Gastrocnemius medialis (tissue), 4 donors: Measurements from ENCODE around the gene ADAMTS19. TPM values are rescaled to one million over a fixed set of nuclear protein-coding genes. Genes with fewer than 3 reads are reported as not detected.

Experiments
- ATAC-seq, 2 donors: fragments of 150-250 bp; one replicate each; pipeline ENCODE4 v1.9.1; 2016
- DNase-seq, 2 donors: peaks; one replicate each; pipeline ENCODE4 v3.0.0-alpha.2; 2019
- H3K27ac ChIP-seq, 4 donors: fragments of 200-600 bp; sonication (generic); 1 replicate in 1 of 4; 2 replicates in 3 of 4; pipeline ENCODE4 v1.5.1; 2016 to 2018; ENCODE audit warnings: mild to moderate bottlenecking in 2 of 4, moderate library complexity in 1 of 4
- H3K27me3 ChIP-seq, 3 donors: fragments of 200-600 bp; sonication (generic) in 2 of 3; 1 replicate in 1 of 3; 2 replicates in 2 of 3; pipeline versions ENCODE4 v1.5.1 to v1.6.0; 2016 to 2019; ENCODE audit warnings: mild to moderate bottlenecking in 1 of 3, moderate library complexity in 1 of 3
- H3K36me3 ChIP-seq, 2 donors: fragments of 200-600 bp; sonication (generic) in 1 of 2; one replicate each; pipeline ENCODE4 v1.5.1; 2017 to 2018
- H3K4me1 ChIP-seq, 2 donors: fragments of 200-600 bp; sonication (generic) in 1 of 2; one replicate each; pipeline ENCODE4 v1.5.1; 2016 to 2017; ENCODE audit warnings: mild to moderate bottlenecking in 2 of 2
- H3K4me3 ChIP-seq, 4 donors: fragments of 200-600 bp; sonication (generic) in 3 of 4; 1 replicate in 1 of 4; 2 replicates in 3 of 4; pipeline ENCODE4 v1.5.1; 2016 to 2019; ENCODE audit warnings: mild to moderate bottlenecking in 2 of 4
- H3K9me3 ChIP-seq, 3 donors: fragments of 200-600 bp; sonication (generic) in 2 of 3; 1 replicate in 1 of 3; 2 replicates in 2 of 3; pipeline ENCODE4 v1.5.1; 2016 to 2019
- POLR2A ChIP-seq, 2 donors: fragments of 450-650 bp; IDR thresholded peaks; one replicate each; pipeline ENCODE4 v1.6.1; 2017; ENCODE audit warnings: antibody characterized with exemption in 2 of 2, mild to moderate bottlenecking in 2 of 2, moderate library complexity in 2 of 2
- in situ Hi-C, 4 donors: fragments of 200-750 bp; cut with MboI; loops; one replicate each; pipeline versions ENCODE4 v1.15.0 to v1.8.0; 2017; ENCODE audit warnings: low sequenced_read_pairs in 4 of 4
- intact Hi-C: fragments of 100-400 bp; cut with DNase I; formaldehyde crosslinking; loops from one replicate; pipeline ENCODE4 v1.15.1; 2023; ENCODE audit warnings: low total_unique reads
- total RNA-seq, 4 donors: library from RNA; depleted of rRNA; stranded (reverse); fragments of >200 nt; gene quantifications; one replicate each; pipeline versions ENCODE4 v1.1.0 to v1.2.3, GENCODE V29; 2016
- TF ChIP-seq, protein P1 (sequence below), 5 experiments: fragments of 450-650 bp in 3 of 5; fragments of 200-600 bp in 2 of 5; sonication (generic) in 2 of 5; IDR thresholded peaks in 4 of 5; conservative IDR thresholded peaks in 1 of 5; 1 replicate in 4 of 5; 2 replicates in 1 of 5; pipeline ENCODE4 v1.5.1; 2016 to 2019; ENCODE audit warnings: antibody characterized with exemption in 5 of 5, mild to moderate bottlenecking in 3 of 5, moderate library complexity in 3 of 5

Gene ADAMTS19
- total RNA-seq, 4 donors from 2014 or later: 0.36 to 2.4 (median 0.80) TPM

DNA sequence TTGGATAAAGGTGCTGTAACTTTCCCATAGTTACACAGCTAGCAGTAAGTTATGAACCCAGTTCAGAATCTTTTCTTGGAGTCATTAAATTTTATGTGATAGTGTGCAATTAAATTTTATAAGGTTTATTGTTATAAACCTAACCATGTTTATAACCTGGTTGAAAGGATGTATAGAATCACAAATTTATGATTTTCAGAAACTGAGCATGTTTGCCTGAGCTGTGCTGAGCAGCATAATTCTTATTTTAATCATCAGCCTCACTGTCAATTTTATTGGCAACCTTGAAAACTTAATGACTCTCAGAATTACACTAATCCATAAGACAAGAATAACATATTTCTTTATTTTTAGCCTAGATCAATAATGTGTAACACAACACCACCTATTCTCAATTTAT is 46.9 kb downstream of the ADAMTS19 start:
- intact Hi-C loops (loop anchor here (2.0 kb wide), 1 partner anchor 46 kb away; the partner anchor contains the start of gene ADAMTS19), in situ Hi-C loops (no loop called here)
- Histone ChIP-seq H3K9me3 (no peaks in the 10 kb centered on the region), H3K36me3 (no peaks in the 10 kb centered on the region), H3K4me1 (peaks cover 5 to 7% of the 10 kb centered on the region in 2 donors), H3K27ac (peak overlapping the region; percentile 5 to 72 (median 50)), H3K4me3 (no peak overlapping the region), H3K27me3 (no peaks in the 10 kb centered on the region)
- ATAC-seq (no peak), DNase-seq (no peak)
- TF ChIP-seq POLR2A (IDR thresholded peaks at IDR 0.05): no peak
- TF ChIP-seq, protein P1, sequence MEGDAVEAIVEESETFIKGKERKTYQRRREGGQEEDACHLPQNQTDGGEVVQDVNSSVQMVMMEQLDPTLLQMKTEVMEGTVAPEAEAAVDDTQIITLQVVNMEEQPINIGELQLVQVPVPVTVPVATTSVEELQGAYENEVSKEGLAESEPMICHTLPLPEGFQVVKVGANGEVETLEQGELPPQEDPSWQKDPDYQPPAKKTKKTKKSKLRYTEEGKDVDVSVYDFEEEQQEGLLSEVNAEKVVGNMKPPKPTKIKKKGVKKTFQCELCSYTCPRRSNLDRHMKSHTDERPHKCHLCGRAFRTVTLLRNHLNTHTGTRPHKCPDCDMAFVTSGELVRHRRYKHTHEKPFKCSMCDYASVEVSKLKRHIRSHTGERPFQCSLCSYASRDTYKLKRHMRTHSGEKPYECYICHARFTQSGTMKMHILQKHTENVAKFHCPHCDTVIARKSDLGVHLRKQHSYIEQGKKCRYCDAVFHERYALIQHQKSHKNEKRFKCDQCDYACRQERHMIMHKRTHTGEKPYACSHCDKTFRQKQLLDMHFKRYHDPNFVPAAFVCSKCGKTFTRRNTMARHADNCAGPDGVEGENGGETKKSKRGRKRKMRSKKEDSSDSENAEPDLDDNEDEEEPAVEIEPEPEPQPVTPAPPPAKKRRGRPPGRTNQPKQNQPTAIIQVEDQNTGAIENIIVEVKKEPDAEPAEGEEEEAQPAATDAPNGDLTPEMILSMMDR (IDR thresholded peaks at IDR 0.05 in 4 of 5, conservative IDR thresholded peaks at IDR 0.05 in 1 of 5): no peak

GRCh38 chr5:129507527-129507926 is 47.4 kb downstream of the ADAMTS19 start:
- intact Hi-C loops (loop anchor here (2.0 kb wide), 1 partner anchor 47 kb away; the partner anchor contains the start of gene ADAMTS19), in situ Hi-C loops (no loop called here)
- H3K9me3 ChIP-seq: no peaks in the 10 kb centered on the region
- H3K27me3 ChIP-seq: no peaks in the 10 kb centered on the region
- H3K4me1 ChIP-seq: peaks cover 5 to 7% of the 10 kb centered on the region in 2 donors
- H3K4me3 ChIP-seq: no peak overlapping the region
- ATAC-seq: no peak
- H3K27ac ChIP-seq: peak overlapping the region in 2 of 4 donors; percentile 60 to 72
- no peaks in the 10 kb centered on the region for H3K36me3 ChIP-seq
- no peak for DNase-seq
- TF ChIP-seq POLR2A (IDR thresholded peaks at IDR 0.05): no peak
- TF ChIP-seq, protein P1 (IDR thresholded peaks at IDR 0.05 in 4 of 5, conservative IDR thresholded peaks at IDR 0.05 in 1 of 5): no peak

DNA sequence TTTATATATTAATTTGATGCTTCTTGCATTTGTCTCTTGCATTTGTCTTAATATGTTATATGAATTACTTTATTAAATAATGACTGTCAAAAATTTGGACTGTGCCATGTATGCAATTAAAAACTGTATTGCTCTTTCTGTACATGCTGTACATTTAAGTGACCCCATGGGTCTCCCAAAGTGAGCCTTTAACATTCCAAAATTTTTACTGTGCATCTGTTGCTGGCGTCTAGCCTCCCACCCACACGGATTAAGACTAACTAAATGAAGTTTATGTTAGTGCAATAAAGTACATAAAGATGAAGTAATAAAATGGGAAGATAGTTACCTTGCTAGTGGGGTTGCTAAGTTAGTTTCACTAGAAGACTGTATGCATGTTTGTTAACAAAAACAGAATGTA is 48.5 kb downstream of the ADAMTS19 start:
- in situ Hi-C loops (no loop called here), intact Hi-C loops (no loop called here)
- no peaks in the 10 kb centered on the region for H3K27me3 ChIP-seq
- DNase-seq: no peak
- H3K36me3 ChIP-seq: no peaks in the 10 kb centered on the region
- H3K27ac ChIP-seq: peak overlapping the region in 1 of 4 donors; percentile 33
- H3K9me3 ChIP-seq: no peaks in the 10 kb centered on the region
- no peak for ATAC-seq
- TF ChIP-seq, protein P1 (IDR thresholded peaks at IDR 0.05 in 4 of 5, conservative IDR thresholded peaks at IDR 0.05 in 1 of 5): no peak
- TF ChIP-seq POLR2A (IDR thresholded peaks at IDR 0.05): no peak
- peaks cover 5 to 7% of the 10 kb centered on the region in 2 donors for H3K4me1 ChIP-seq
- no peak overlapping the region for H3K4me3 ChIP-seq

- Histone ChIP-seq H3K36me3 (no peaks in the 10 kb centered on the region), H3K27ac (peak overlapping the region in 1 of 4 donors; percentile 33), H3K4me1 (peaks cover 5 to 7% of the 10 kb centered on the region in 2 donors), H3K27me3 (no peaks in the 10 kb centered on the region), H3K4me3 (no peak overlapping the region), H3K9me3 (no peaks in the 10 kb centered on the region)
- ATAC-seq (no peak), DNase-seq (no peak)
- intact Hi-C loops (no loop called here), in situ Hi-C loops (no loop called here)
- TF ChIP-seq, protein P1 (IDR thresholded peaks at IDR 0.05 in 4 of 5, conservative IDR thresholded peaks at IDR 0.05 in 1 of 5): no peak
- no peak for TF ChIP-seq POLR2A (IDR thresholded peaks at IDR 0.05)
Measured at GRCh38 chr5:129509363-129509975, 49.4 kb downstream of the ADAMTS19 start.
